K562 (cell line): ENCODE measurements around the gene ARHGDIA. TPM values are rescaled to one million over a fixed set of nuclear protein-coding genes. Genes with fewer than 3 reads are reported as not detected.

Experiments used
- MTF1 ChIP-seq: fragments of 250-450 bp; sonication (Bioruptor Pico); IDR thresholded peaks from 2 replicates; pipeline ENCODE4 v1.9.0; 2021; ENCODE audit warnings: moderate library complexity, mild to moderate bottlenecking, inconsistent platforms, borderline replicate concordance
- POLR2G ChIP-seq: fragments of 200-400 bp; formaldehyde crosslinking; IDR thresholded peaks from 2 replicates; pipeline ENCODE4 v1.6.1; 2017; ENCODE audit warnings: low read depth, mild to moderate bottlenecking, antibody characterized with exemption, low read length, moderate library complexity
- SMC3 ChIP-seq: conservative IDR thresholded peaks from 2 replicates; pipeline ENCODE4 v1.6.1; 2011; ENCODE audit warnings: low read depth, low read length, improper control_type of control experiment; ENCODE audit not compliant: insufficient read depth
- ZKSCAN3 ChIP-seq: fragments of 250-450 bp; sonication (Bioruptor Pico); IDR thresholded peaks from 2 replicates; pipeline ENCODE4 v1.4.0; 2020
- ZNF707 ChIP-seq: fragments of 250-450 bp; sonication (Bioruptor Pico); conservative IDR thresholded peaks from 2 replicates; pipeline ENCODE4 v1.8.0; 2022; ENCODE audit warnings: inconsistent platforms, mild to moderate bottlenecking, moderate library complexity
- polyA plus RNA-seq, 8 experiments: library from polyadenylated mRNA; depleted of rRNA in 4 of 8; stranded (reverse) in 5 of 8; unstranded in 3 of 8; fragments of >200 nt; fragmentation: Nextera tagmentation in 2 of 8; fragmentation: Illumina TruSeq in 1 of 8; extraction: Ambion mirVana in 2 of 8; extraction: Trizol in 1 of 8; gene quantifications; 2 replicates each; pipeline versions ENCODE4 v1.2.1 to v1.2.3, GENCODE V29; 2011 to 2014; ENCODE audit warnings: inconsistent platforms in 1 of 8, missing spikeins in 1 of 8
- total RNA-seq, 7 experiments: library from RNA; depleted of rRNA in 6 of 7; stranded (reverse); fragments of >200 nt in 6 of 7; fragmentation: Illumina TruSeq in 2 of 7; extraction: Trizol in 2 of 7; gene quantifications; 2 replicates each; pipeline versions ENCODE4 v1.2.1 to v1.2.3, GENCODE V29; 2011 to 2021; ENCODE audit warnings: low replicate concordance in 1 of 7
- TF ChIP-seq, protein P1 (sequence below), 2 experiments: fragments of 450-650 bp; IDR thresholded peaks; 2 replicates each; pipeline ENCODE4 v1.6.1; 2018; ENCODE audit warnings: mild to moderate bottlenecking in 2 of 2, low read depth in 1 of 2; ENCODE audit not compliant: partially characterized antibody in 2 of 2
- TF ChIP-seq, protein P2 (sequence below): fragments of 250-450 bp; sonication (Bioruptor Pico); IDR thresholded peaks from 2 replicates; pipeline ENCODE4 v1.8.0; 2022; ENCODE audit warnings: moderate library complexity, mild to moderate bottlenecking, inconsistent platforms
- TF ChIP-seq, protein P3 (sequence below): sonication (generic); formaldehyde crosslinking; IDR thresholded peaks from 2 replicates; pipeline ENCODE4 v1.8.1; 2023; ENCODE audit warnings: missing genetic modification reagents, mild to moderate bottlenecking, borderline replicate concordance

ARHGDIA gene
- total and polyA plus RNA-seq, 9 of the 15 experiments (the other 6 are each of a cell fraction or from before 2014, with no cell fraction given), result 9.6 to 340 (median 97.6) TPM

DNA sequence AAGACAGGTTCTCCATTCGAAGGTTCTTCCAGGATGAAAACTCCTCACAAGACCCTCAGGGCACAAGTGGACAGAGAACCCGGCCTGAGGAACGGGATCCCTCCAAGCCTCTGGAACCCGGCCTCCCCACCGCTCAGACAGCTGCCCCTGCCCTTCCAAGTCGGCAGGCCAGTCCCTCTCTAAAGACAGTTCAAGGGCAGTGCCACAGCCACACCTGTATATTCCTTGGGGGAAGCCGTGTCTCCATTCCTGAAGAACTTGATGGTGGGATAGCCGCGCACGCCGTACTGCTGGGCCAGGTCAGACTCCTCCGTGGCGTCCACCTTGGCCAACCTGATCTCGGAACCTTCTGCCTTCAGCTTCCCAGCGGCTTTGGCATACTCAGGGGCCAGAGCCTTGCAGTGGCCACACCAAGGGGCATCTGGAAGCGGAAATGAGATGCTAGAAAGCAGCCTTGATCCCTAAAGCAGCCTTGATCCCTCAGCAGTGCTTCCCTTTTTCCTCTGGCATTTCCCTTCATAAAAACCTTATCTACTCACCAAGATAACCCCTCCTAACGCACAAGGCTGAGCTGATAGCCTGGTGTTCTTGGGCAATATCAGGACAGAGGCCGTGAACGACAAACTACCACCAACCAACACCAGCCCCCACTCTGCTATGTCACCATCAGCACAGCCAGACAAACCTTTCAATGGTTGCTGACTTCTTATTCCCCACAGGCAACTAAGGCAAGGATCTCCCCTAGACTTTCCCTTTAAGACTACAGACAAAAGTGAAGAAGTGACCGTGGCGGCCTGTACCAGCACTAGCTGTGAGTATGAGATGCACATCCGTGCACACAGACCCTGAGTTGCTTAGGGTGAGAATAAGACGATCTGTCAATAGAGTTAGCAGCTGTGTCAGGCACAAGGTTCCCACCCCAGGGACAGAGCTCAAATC lies 11.9 kb downstream of the ARHGDIA start (continued):
- TF ChIP-seq, protein P1, sequence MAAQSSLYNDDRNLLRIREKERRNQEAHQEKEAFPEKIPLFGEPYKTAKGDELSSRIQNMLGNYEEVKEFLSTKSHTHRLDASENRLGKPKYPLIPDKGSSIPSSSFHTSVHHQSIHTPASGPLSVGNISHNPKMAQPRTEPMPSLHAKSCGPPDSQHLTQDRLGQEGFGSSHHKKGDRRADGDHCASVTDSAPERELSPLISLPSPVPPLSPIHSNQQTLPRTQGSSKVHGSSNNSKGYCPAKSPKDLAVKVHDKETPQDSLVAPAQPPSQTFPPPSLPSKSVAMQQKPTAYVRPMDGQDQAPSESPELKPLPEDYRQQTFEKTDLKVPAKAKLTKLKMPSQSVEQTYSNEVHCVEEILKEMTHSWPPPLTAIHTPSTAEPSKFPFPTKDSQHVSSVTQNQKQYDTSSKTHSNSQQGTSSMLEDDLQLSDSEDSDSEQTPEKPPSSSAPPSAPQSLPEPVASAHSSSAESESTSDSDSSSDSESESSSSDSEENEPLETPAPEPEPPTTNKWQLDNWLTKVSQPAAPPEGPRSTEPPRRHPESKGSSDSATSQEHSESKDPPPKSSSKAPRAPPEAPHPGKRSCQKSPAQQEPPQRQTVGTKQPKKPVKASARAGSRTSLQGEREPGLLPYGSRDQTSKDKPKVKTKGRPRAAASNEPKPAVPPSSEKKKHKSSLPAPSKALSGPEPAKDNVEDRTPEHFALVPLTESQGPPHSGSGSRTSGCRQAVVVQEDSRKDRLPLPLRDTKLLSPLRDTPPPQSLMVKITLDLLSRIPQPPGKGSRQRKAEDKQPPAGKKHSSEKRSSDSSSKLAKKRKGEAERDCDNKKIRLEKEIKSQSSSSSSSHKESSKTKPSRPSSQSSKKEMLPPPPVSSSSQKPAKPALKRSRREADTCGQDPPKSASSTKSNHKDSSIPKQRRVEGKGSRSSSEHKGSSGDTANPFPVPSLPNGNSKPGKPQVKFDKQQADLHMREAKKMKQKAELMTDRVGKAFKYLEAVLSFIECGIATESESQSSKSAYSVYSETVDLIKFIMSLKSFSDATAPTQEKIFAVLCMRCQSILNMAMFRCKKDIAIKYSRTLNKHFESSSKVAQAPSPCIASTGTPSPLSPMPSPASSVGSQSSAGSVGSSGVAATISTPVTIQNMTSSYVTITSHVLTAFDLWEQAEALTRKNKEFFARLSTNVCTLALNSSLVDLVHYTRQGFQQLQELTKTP (IDR thresholded peaks at IDR 0.05; ENCODE audit: low read depth in 1 of 2, partially characterized antibody in 2 of 2), result peak in 1 of 2 experiments; percentile 21
- TF ChIP-seq ZKSCAN3 (no peak), MTF1 (CRISPR knock-in tag) (no peak), ZNF707 (CRISPR knock-in tag) (no peak), SMC3 (no peak), POLR2G (peak; percentile 72)
- TF ChIP-seq, protein P2, sequence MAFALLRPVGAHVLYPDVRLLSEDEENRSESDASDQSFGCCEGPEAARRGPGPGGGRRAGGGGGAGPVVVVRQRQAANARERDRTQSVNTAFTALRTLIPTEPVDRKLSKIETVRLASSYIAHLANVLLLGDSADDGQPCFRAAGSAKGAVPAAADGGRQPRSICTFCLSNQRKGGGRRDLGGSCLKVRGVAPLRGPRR, result no peak
- TF ChIP-seq, protein P3, sequence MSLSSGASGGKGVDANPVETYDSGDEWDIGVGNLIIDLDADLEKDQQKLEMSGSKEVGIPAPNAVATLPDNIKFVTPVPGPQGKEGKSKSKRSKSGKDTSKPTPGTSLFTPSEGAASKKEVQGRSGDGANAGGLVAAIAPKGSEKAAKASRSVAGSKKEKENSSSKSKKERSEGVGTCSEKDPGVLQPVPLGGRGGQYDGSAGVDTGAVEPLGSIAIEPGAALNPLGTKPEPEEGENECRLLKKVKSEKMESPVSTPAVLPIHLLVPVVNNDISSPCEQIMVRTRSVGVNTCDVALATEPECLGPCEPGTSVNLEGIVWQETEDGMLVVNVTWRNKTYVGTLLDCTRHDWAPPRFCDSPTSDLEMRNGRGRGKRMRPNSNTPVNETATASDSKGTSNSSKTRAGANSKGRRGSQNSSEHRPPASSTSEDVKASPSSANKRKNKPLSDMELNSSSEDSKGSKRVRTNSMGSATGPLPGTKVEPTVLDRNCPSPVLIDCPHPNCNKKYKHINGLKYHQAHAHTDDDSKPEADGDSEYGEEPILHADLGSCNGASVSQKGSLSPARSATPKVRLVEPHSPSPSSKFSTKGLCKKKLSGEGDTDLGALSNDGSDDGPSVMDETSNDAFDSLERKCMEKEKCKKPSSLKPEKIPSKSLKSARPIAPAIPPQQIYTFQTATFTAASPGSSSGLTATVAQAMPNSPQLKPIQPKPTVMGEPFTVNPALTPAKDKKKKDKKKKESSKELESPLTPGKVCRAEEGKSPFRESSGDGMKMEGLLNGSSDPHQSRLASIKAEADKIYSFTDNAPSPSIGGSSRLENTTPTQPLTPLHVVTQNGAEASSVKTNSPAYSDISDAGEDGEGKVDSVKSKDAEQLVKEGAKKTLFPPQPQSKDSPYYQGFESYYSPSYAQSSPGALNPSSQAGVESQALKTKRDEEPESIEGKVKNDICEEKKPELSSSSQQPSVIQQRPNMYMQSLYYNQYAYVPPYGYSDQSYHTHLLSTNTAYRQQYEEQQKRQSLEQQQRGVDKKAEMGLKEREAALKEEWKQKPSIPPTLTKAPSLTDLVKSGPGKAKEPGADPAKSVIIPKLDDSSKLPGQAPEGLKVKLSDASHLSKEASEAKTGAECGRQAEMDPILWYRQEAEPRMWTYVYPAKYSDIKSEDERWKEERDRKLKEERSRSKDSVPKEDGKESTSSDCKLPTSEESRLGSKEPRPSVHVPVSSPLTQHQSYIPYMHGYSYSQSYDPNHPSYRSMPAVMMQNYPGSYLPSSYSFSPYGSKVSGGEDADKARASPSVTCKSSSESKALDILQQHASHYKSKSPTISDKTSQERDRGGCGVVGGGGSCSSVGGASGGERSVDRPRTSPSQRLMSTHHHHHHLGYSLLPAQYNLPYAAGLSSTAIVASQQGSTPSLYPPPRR, result no peak
